ENCODE results near the gene HTR6.

The HTR6 gene

DNA sequence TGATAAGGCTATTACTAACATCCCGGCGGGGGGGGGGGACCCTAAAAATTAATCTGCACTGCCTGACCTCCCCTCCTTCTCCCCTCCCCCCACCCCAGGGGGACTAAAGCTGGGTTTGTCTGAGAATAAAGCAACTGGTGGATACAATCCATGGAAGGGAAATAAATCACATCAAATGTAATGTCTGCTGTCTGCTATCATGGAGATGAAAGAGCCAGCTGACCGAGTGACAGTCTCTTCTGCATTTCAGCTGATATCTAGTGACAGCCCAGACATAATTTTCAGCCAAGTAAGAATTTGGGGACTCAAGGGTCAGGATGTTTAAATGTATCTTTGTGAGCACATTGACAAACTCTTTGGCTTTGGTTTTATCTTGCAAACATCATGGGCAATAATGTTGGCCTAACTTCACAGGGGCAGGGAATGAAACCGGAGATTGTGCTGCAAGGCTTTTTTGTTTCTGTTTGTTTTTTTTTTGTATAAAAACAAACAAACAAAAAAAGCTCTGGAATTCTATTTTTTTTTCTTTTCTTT lies 44.7 kb downstream of the HTR6 start:
- H3K36me3 ChIP-seq (ENCODE audit: control insufficient read depth in 4 of 4, insufficient read depth in 4 of 4, low read length in 3 of 4), result peaks cover 0 to 5% (median 2%) of the 10 kb centered on the region in 4 experiments
- no peaks in the 10 kb centered on the region for H3K4me1 ChIP-seq (ENCODE audit: control extremely low read depth in 1 of 4, control insufficient read depth in 4 of 4, insufficient read depth in 4 of 4, low read length in 3 of 4)
- WGBS (ENCODE audit: insufficient coverage), result 100% methylated on average over 1 of the region's 4 CpGs
- no peak for DNase-seq
- H3K27me3 ChIP-seq (replicated peaks in 2 of 5; ENCODE audit: control insufficient read depth in 4 of 5, insufficient read depth in 5 of 5, low read length in 4 of 5), result no peaks in the 10 kb centered on the region
- CTCF ChIA-PET, result interaction anchor here (0.7 to 1.7 kb wide), 2 partner anchors 9 to 25 kb away, joined by 3 read pairs; no protein-coding TSS in a partner anchor
- no peaks in the 10 kb centered on the region for H3K9me3 ChIP-seq (ENCODE audit: control extremely low read depth in 1 of 5, control insufficient read depth in 4 of 5, insufficient read depth in 2 of 5, low read depth in 1 of 5, low read length in 4 of 5)
- no peak overlapping the region for H3K27ac ChIP-seq (ENCODE audit: insufficient read depth in 1 of 2, low read depth in 1 of 2, low read length in 2 of 2, poor library complexity in 1 of 2, severe bottlenecking in 2 of 2)
- H3K4me3 ChIP-seq (ENCODE audit: control insufficient read depth in 1 of 7, extremely low read depth in 1 of 7, insufficient read depth in 4 of 7, low read depth in 2 of 7, low read length in 6 of 7), result no peak overlapping the region
- POLR2A ChIA-PET, result no interaction called here

DNA sequence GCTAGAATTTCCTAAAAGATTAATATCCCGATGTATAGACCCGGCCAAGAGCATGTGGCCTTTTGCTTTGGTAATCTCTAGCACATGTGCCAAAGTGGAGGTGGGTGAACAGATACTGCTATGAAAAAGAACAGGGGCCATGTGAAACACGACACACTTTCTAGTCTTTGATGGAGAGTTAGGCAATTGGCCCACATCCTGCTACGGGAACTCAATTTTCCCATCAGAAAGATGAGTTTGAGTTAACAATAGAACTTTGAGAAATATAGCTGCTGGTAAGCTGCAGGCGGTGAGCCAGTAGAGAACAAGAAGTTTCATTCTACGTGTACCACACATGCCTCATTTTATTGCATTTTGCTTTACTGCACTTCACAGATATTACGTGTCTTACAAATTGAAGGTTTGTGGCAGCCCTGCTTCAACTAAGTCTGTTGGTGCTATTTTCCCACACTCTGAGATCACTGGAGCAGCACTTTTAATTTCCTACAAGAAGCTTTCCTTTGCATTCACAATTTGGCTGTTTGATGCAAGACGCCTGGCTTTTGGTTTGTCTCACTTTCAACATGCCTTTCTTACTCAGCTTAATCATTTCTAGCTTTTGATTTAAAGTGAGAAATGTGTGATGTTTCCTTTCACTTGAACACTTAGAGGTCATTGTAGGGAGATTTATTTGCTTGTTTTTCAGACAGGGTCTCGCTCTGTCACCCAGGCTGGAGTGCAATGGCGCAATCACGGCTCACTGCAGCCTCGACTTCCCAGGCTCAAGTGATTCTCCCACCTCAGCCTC lies 46.3 kb downstream of the HTR6 start:
- Histone ChIP-seq H3K4me1 (ENCODE audit: control extremely low read depth in 1 of 4, control insufficient read depth in 4 of 4, insufficient read depth in 4 of 4, low read length in 3 of 4) (no peaks in the 10 kb centered on the region), H3K27me3 (replicated peaks in 2 of 5; ENCODE audit: control insufficient read depth in 4 of 5, insufficient read depth in 5 of 5, low read length in 4 of 5) (no peaks in the 10 kb centered on the region), H3K4me3 (ENCODE audit: control insufficient read depth in 1 of 7, extremely low read depth in 1 of 7, insufficient read depth in 4 of 7, low read depth in 2 of 7, low read length in 6 of 7) (no peak overlapping the region), H3K9me3 (ENCODE audit: control extremely low read depth in 1 of 5, control insufficient read depth in 4 of 5, insufficient read depth in 2 of 5, low read depth in 1 of 5, low read length in 4 of 5) (no peaks in the 10 kb centered on the region), H3K36me3 (ENCODE audit: control insufficient read depth in 4 of 4, insufficient read depth in 4 of 4, low read length in 3 of 4) (peaks cover 0 to 5% (median 2%) of the 10 kb centered on the region in 4 experiments), H3K27ac (ENCODE audit: insufficient read depth in 1 of 2, low read depth in 1 of 2, low read length in 2 of 2, poor library complexity in 1 of 2, severe bottlenecking in 2 of 2) (no peak overlapping the region)
- WGBS (ENCODE audit: insufficient coverage), result 96% methylated on average over 10 of the region's 12 CpGs
- ChIA-PET POLR2A (no interaction called here), CTCF (interaction anchor here (1.4 kb wide), 1 partner anchor 17 kb away, joined by 4 read pairs; no protein-coding TSS in a partner anchor)
- DNase-seq, result no peak

DNA sequence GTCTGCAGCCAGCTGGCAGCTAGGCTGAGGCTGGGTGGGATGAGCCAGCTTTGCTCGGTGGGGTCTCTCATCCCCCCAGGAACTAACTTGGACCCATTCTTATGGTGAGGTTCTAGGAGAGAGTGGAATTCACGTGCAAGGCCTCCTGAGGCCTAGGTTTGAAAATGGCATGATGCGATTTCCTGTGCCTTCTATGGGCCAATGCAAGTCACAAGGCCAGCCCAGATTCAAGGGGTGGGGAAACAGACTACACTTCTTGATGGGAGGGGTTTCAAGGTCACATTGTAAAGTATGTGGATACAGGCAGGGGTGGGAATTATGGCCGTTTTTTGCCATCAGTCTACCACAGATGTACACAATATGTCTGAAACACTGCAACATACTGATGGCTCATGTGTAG lies 48.3 kb downstream of the HTR6 start:
- ChIA-PET POLR2A (no interaction called here), CTCF (no interaction called here)
- Histone ChIP-seq H3K27me3 (replicated peaks in 2 of 5; ENCODE audit: control insufficient read depth in 4 of 5, insufficient read depth in 5 of 5, low read length in 4 of 5) (no peaks in the 10 kb centered on the region), H3K4me3 (ENCODE audit: control insufficient read depth in 1 of 7, extremely low read depth in 1 of 7, insufficient read depth in 4 of 7, low read depth in 2 of 7, low read length in 6 of 7) (no peak overlapping the region), H3K36me3 (ENCODE audit: control insufficient read depth in 4 of 4, insufficient read depth in 4 of 4, low read length in 3 of 4) (peaks cover 0 to 5% (median under 1%) of the 10 kb centered on the region in 4 experiments), H3K4me1 (ENCODE audit: control extremely low read depth in 1 of 4, control insufficient read depth in 4 of 4, insufficient read depth in 4 of 4, low read length in 3 of 4) (no peaks in the 10 kb centered on the region), H3K27ac (ENCODE audit: insufficient read depth in 1 of 2, low read depth in 1 of 2, low read length in 2 of 2, poor library complexity in 1 of 2, severe bottlenecking in 2 of 2) (no peak overlapping the region), H3K9me3 (ENCODE audit: control extremely low read depth in 1 of 5, control insufficient read depth in 4 of 5, insufficient read depth in 2 of 5, low read depth in 1 of 5, low read length in 4 of 5) (no peaks in the 10 kb centered on the region)
- DNase-seq, result no peak
- 100% methylated on average over 2 of the region's 4 CpGs for WGBS (ENCODE audit: insufficient coverage)

DNA sequence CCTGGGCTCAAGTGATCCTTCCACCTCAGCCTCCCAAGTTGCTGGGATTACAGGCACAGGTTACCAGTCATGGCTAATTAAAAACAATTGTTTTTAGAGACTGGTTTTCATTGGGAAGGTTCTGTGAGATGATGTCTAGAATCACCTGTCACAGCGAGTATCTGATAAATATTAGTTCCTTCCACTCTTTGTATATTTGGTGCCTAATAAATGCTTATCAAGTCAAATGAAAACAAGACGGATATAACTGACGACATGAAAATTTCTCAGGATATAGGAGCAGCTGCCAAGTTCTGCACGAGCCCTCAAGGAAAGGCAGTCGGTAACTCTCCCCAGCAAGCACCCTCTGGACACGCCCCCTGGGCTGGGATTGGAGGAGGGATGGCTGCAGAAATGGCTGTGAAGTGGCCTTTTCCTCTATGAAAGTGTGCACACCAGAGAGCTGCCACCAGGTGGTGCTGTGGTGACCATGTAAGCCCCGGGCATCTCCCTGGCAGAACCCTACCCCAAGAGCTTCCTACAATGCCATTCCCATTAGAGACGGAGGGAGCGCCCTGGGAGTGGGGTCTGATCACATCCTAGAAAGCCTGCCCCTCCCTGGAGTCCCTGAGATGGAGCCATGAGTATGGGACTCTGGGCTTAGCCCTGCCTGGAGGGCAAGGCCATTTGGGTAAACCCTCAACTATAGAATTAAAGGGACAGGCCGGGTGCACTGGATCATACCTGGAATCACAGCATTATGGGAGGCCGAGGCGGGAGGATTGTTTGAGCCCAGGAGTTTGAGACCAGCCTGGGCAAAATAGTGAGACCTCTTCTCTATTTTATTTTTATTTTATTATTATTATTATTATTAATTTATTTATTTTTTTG lies 50.9 kb downstream of the HTR6 start:
- no peaks in the 10 kb centered on the region for H3K9me3 ChIP-seq (ENCODE audit: control extremely low read depth in 1 of 5, control insufficient read depth in 4 of 5, insufficient read depth in 2 of 5, low read depth in 1 of 5, low read length in 4 of 5)
- WGBS (ENCODE audit: insufficient coverage), result 41% methylated on average over 8 of the region's 12 CpGs
- ChIA-PET CTCF (interaction anchor here (1.0 to 2.0 kb wide), 3 partner anchors 10 to 54 kb away, joined by 3 to 10 read pairs (median 3); no protein-coding TSS in a partner anchor), POLR2A (interaction anchor here (0.9 kb wide), 1 partner anchor 327 kb away, joined by 3 read pairs; no protein-coding TSS in a partner anchor)
- no peak overlapping the region for H3K27ac ChIP-seq (ENCODE audit: insufficient read depth in 1 of 2, low read depth in 1 of 2, low read length in 2 of 2, poor library complexity in 1 of 2, severe bottlenecking in 2 of 2)
- H3K27me3 ChIP-seq (replicated peaks in 2 of 5; ENCODE audit: control insufficient read depth in 4 of 5, insufficient read depth in 5 of 5, low read length in 4 of 5), result no peaks in the 10 kb centered on the region
- H3K4me1 ChIP-seq (ENCODE audit: control extremely low read depth in 1 of 4, control insufficient read depth in 4 of 4, insufficient read depth in 4 of 4, low read length in 3 of 4), result no peaks in the 10 kb centered on the region
- DNase-seq, result peak; percentile 90 to 95 (median 92)
- H3K4me3 ChIP-seq (ENCODE audit: control insufficient read depth in 1 of 7, extremely low read depth in 1 of 7, insufficient read depth in 4 of 7, low read depth in 2 of 7, low read length in 6 of 7), result no peak overlapping the region
- H3K36me3 ChIP-seq (ENCODE audit: control insufficient read depth in 4 of 4, insufficient read depth in 4 of 4, low read length in 3 of 4), result peaks cover 0 to 5% (median 0%) of the 10 kb centered on the region in 4 experiments

DNA sequence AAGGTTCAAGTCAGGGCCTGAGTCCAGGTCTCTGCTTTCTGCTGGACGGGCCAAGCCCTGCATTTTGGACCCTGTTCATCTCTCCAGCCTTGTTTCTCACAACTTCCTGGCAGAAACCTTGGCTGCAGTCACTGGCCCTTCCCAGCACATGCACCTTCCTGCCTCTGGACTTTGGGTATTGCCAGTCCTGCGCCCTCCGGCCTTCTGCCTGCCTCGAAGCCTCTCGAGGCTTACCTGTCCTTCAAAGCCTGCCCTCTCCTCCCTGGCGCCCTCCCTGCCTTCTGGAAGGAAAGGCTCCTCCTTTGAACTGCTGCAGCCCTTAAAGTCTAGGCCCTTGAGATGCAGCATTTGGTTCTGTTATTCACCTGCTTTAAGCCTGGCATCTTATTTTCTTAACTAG lies 52.8 kb downstream of the HTR6 start:
- CTCF ChIA-PET, result no interaction called here
- Histone ChIP-seq H3K27me3 (replicated peaks in 2 of 5; ENCODE audit: control insufficient read depth in 4 of 5, insufficient read depth in 5 of 5, low read length in 4 of 5) (no peaks in the 10 kb centered on the region), H3K9me3 (ENCODE audit: control extremely low read depth in 1 of 5, control insufficient read depth in 4 of 5, insufficient read depth in 2 of 5, low read depth in 1 of 5, low read length in 4 of 5) (no peaks in the 10 kb centered on the region), H3K27ac (ENCODE audit: insufficient read depth in 1 of 2, low read depth in 1 of 2, low read length in 2 of 2, poor library complexity in 1 of 2, severe bottlenecking in 2 of 2) (no peak overlapping the region), H3K36me3 (ENCODE audit: control insufficient read depth in 4 of 4, insufficient read depth in 4 of 4, low read length in 3 of 4) (peaks cover 0 to 5% (median 0%) of the 10 kb centered on the region in 4 experiments), H3K4me3 (ENCODE audit: control insufficient read depth in 1 of 7, extremely low read depth in 1 of 7, insufficient read depth in 4 of 7, low read depth in 2 of 7, low read length in 6 of 7) (no peak overlapping the region), H3K4me1 (ENCODE audit: control extremely low read depth in 1 of 4, control insufficient read depth in 4 of 4, insufficient read depth in 4 of 4, low read length in 3 of 4) (no peaks in the 10 kb centered on the region)
- POLR2A ChIA-PET, result no interaction called here
- WGBS (ENCODE audit: insufficient coverage), result 85% methylated on average over 6 of the region's 6 CpGs
- DNase-seq, result no peak

DNA sequence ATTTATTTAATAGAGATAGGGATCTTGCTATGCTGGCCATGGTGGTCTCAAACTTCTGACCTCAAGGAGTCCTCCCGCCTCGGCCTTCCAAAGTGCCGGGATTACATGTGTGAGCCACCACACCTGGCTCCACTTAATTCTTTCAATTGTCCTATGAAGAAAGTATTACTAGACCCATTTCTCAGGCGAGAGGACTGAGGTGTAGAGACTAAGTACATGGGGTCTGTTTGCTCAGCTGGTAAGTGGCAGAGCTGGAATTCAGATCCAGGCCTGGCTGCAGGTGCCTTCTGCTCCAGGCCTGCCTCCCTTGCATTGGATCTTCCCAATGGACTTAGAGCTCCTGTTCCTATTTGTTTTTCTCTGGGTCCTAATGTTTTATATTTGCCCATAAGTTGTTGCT lies 55.5 kb downstream of the HTR6 start:
- Histone ChIP-seq H3K9me3 (ENCODE audit: control extremely low read depth in 1 of 5, control insufficient read depth in 4 of 5, insufficient read depth in 2 of 5, low read depth in 1 of 5, low read length in 4 of 5) (no peaks in the 10 kb centered on the region), H3K27ac (ENCODE audit: insufficient read depth in 1 of 2, low read depth in 1 of 2, low read length in 2 of 2, poor library complexity in 1 of 2, severe bottlenecking in 2 of 2) (no peak overlapping the region), H3K27me3 (replicated peaks in 2 of 5; ENCODE audit: control insufficient read depth in 4 of 5, insufficient read depth in 5 of 5, low read length in 4 of 5) (no peaks in the 10 kb centered on the region), H3K4me1 (ENCODE audit: control extremely low read depth in 1 of 4, control insufficient read depth in 4 of 4, insufficient read depth in 4 of 4, low read length in 3 of 4) (no peaks in the 10 kb centered on the region), H3K4me3 (ENCODE audit: control insufficient read depth in 1 of 7, extremely low read depth in 1 of 7, insufficient read depth in 4 of 7, low read depth in 2 of 7, low read length in 6 of 7) (no peak overlapping the region), H3K36me3 (ENCODE audit: control insufficient read depth in 4 of 4, insufficient read depth in 4 of 4, low read length in 3 of 4) (peaks cover 0 to 3% (median 0%) of the 10 kb centered on the region in 4 experiments)
- 100% methylated on average over 3 of the region's 4 CpGs for WGBS (ENCODE audit: insufficient coverage)
- CTCF ChIA-PET, result no interaction called here
- POLR2A ChIA-PET, result no interaction called here
- no peak for DNase-seq

Data from common myeloid progenitor, CD34-positive (primary cell).